AG10803 (cell line): ENCODE measurements around the gene NTSR1.

Experiments used
- DNase-seq: peaks from one replicate; pipeline ENCODE4 v3.0.0; 2010; ENCODE audit warnings: low read depth
- H3K4me3 ChIP-seq: 2 replicates; pipeline ENCODE4 v1.5.1; 2011; ENCODE audit warnings: mild to moderate bottlenecking, low read length, control low read depth
- TF ChIP-seq, protein P1 (sequence below): conservative IDR thresholded peaks from 2 replicates; pipeline ENCODE4 v1.5.1; 2011; ENCODE audit warnings: mild to moderate bottlenecking, low read length, control low read depth, inconsistent platforms

Gene NTSR1

DNA sequence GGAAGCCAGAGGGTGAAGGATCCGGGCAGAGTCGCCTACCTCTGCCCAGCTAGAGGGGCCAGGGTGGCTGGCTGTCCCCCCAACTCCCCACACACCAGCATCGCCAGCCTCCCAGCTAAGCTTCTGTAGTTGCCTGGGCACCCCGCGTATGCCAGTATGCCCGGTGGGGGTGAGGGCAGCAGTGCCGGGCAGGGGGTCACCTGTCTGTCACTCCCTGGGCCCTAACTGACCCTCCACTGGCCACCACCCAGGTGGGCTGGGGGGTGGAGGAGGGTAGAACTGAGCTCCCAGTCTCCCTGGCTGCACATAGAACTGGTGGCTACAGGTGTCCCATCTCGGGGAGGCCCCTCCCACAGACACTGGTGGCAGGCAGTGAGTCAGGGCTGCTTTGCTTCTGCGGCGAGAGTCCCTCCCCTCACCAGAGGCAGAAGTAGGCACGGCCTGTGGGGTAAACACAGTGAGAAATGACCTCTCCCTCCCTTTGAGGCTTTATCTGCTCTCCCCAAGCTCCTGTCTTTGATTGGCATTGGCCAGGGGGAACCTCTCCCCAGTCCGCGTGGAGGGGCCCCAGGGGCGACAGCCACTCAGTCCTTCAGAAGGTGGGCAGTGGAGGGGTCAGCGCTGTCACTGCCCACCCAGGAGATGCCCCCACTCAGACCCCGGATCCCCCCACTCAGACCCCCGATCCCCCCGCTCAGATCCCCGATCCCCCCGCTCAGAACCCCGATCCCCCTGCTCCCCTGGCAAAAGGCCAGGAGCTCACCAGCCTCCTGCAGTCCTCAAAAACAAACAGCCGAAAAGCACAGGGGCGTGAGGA, 2.5 kb downstream of the NTSR1 start:
- no peak for DNase-seq
- H3K4me3 ChIP-seq, result no peak overlapping the region
- TF ChIP-seq, protein P1, sequence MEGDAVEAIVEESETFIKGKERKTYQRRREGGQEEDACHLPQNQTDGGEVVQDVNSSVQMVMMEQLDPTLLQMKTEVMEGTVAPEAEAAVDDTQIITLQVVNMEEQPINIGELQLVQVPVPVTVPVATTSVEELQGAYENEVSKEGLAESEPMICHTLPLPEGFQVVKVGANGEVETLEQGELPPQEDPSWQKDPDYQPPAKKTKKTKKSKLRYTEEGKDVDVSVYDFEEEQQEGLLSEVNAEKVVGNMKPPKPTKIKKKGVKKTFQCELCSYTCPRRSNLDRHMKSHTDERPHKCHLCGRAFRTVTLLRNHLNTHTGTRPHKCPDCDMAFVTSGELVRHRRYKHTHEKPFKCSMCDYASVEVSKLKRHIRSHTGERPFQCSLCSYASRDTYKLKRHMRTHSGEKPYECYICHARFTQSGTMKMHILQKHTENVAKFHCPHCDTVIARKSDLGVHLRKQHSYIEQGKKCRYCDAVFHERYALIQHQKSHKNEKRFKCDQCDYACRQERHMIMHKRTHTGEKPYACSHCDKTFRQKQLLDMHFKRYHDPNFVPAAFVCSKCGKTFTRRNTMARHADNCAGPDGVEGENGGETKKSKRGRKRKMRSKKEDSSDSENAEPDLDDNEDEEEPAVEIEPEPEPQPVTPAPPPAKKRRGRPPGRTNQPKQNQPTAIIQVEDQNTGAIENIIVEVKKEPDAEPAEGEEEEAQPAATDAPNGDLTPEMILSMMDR, result no peak

- DNase-seq, result no peak
- TF ChIP-seq, protein P1, result no peak
- H3K4me3 ChIP-seq, result no peak overlapping the region
Measured at GRCh38 chr20:62711703-62712101, 3.1 kb downstream of the NTSR1 start.

DNA sequence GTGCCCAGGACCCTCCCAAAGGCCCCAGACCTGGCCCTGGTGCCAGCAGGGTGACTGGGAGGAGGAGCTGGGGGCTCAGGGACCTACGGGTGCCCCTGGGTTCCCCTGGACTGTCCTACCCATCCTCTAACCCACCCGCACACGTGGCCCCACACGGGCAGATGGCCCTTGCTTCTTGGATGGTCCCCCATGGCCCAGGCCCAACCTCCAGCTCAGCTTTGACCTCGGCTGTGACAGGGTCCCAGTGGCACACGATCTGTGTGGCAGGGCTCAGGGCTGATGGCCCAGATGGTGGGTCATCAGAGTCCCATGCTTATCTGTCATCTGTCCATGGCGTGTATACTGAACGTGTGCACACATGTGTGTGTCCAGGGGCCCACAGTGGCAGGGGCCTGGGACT, 4.0 kb downstream of the NTSR1 start:
- TF ChIP-seq, protein P1, result no peak
- DNase-seq, result no peak
- no peak overlapping the region for H3K4me3 ChIP-seq

- TF ChIP-seq, protein P1, result no peak
- no peak for DNase-seq
Measured at GRCh38 chr20:62714006-62714405, 5.4 kb downstream of the NTSR1 start.

DNA sequence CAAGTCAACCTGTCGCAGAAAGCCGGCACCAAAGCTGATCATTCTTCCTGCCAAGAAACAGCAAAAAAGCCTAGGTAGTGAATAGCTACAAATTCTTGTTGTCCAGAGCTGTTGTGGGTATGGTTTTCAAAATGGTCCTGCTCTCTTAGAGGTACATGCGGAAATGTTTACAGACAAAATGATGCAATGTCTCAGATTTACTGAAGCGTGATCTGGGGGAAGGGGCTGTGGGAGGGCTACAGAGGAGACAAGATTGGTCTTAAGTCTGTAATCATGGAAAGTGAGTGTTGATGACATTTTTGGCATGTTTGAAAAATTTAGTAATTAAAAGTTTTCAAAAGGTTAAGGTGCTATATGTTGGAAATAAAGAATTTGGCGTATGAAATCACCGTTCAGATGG, 6.2 kb downstream of the NTSR1 start:
- TF ChIP-seq, protein P1, result no peak
- no peak for DNase-seq
- H3K4me3 ChIP-seq, result no peak overlapping the region

More at GRCh38 chr20:62714006-62714405, 5.4 kb downstream of the NTSR1 start:
- H3K4me3 ChIP-seq, result no peak overlapping the region

DNA sequence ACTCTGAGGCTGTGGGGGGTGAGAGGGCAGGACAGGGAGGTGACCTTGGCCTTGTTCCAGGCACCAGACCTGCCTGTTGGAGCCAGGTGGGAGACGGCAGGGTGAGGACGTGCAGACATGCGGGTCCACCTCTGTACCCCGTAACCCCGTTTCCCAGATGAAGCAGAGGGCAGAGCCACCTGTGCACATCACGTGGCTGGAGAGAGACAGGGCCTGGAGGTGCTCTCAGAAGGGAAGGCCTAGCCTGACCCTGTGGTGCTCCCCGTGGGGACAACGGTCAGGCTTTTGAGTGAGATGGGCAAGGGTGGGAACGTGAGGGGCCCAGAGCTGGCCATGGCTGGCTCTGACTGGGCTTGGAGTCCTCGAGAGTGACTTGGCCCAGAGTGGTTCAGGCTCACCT, 6.6 kb downstream of the NTSR1 start:
- no peak for DNase-seq

More for the DNA sequence above, 6.6 kb downstream of the NTSR1 start:
- TF ChIP-seq, protein P1, result no peak
- H3K4me3 ChIP-seq, result no peak overlapping the region
